SK-N-SH treated with all-trans-retinoic acid at 6 μM for 48 hours (cell line): ENCODE results near the gene CHRNA9.

Experiments
- ATAC-seq: fragments of 200-7000 bp; cut with Tn5 transposase; 3 replicates; pipeline ENCODE4 v1.9.1; 2020; ENCODE audit warnings: mild to moderate bottlenecking, moderate library complexity
- ARNTL ChIP-seq: fragments of 450-650 bp; formaldehyde crosslinking; IDR thresholded peaks from 2 replicates; pipeline ENCODE4 v1.5.0; 2020; ENCODE audit warnings: low read depth, mild to moderate bottlenecking, moderate library complexity, borderline replicate concordance
- BACH2 ChIP-seq: fragments of 250-450 bp; sonication (Bioruptor Pico); IDR thresholded peaks from 2 replicates; pipeline ENCODE4 v1.9.0; 2021; ENCODE audit warnings: mild to moderate bottlenecking, borderline replicate concordance
- CREB5 ChIP-seq: fragments of 250-450 bp; sonication (Bioruptor Pico); IDR thresholded peaks from 2 replicates; pipeline ENCODE4 v1.5.1; 2020; ENCODE audit warnings: low read depth, mild to moderate bottlenecking, moderate library complexity
- CSDC2 ChIP-seq: fragments of 250-450 bp; sonication (Bioruptor Pico); IDR thresholded peaks from 2 replicates; pipeline ENCODE4 v1.5.0; 2020; ENCODE audit warnings: mild to moderate bottlenecking, moderate library complexity
- CSRNP3 ChIP-seq: fragments of 250-450 bp; sonication (Bioruptor Pico); IDR thresholded peaks from 2 replicates; pipeline ENCODE4 v1.5.1; 2021; ENCODE audit warnings: mild to moderate bottlenecking, moderate library complexity
- ESRRG ChIP-seq: fragments of 250-450 bp; sonication (Bioruptor Pico); IDR thresholded peaks from 2 replicates; pipeline ENCODE4 v1.6.1; 2021; ENCODE audit warnings: mild to moderate bottlenecking
- ISL1 ChIP-seq: fragments of 250-450 bp; sonication (Bioruptor Pico); IDR thresholded peaks from 2 replicates; pipeline ENCODE4 v2.1.2; 2022; ENCODE audit warnings: mild to moderate bottlenecking, moderate library complexity
- OSR1 ChIP-seq: fragments of 250-450 bp; sonication (Bioruptor Pico); IDR thresholded peaks from 2 replicates; pipeline ENCODE4 v1.8.0; 2022; ENCODE audit warnings: moderate library complexity, mild to moderate bottlenecking, inconsistent platforms
- PATZ1 ChIP-seq: fragments of 250-450 bp; sonication (Bioruptor Pico); IDR thresholded peaks from 2 replicates; pipeline ENCODE4 v1.8.0; 2020; ENCODE audit warnings: mild to moderate bottlenecking, moderate library complexity, borderline replicate concordance
- POU6F1 ChIP-seq: fragments of 250-450 bp; sonication (Bioruptor Pico); IDR thresholded peaks from 2 replicates; pipeline ENCODE4 v1.8.0; 2021; ENCODE audit warnings: low read depth, mild to moderate bottlenecking, moderate library complexity, borderline replicate concordance
- PPARA ChIP-seq: fragments of 250-450 bp; sonication (Bioruptor Pico); IDR thresholded peaks from 2 replicates; pipeline ENCODE4 v1.5.0; 2020; ENCODE audit warnings: mild to moderate bottlenecking, borderline replicate concordance
- RARB ChIP-seq: fragments of 250-450 bp; sonication (Bioruptor Pico); IDR thresholded peaks from 2 replicates; pipeline ENCODE4 v1.8.0; 2021; ENCODE audit warnings: mild to moderate bottlenecking, moderate library complexity
- SNAI2 ChIP-seq: fragments of 250-450 bp; sonication (Bioruptor Pico); IDR thresholded peaks from 2 replicates; pipeline ENCODE4 v1.5.0; 2020; ENCODE audit warnings: mild to moderate bottlenecking, moderate library complexity
- TCF4 ChIP-seq: fragments of 250-450 bp; sonication (Bioruptor Pico); IDR thresholded peaks from 2 replicates; pipeline ENCODE4 v1.8.0; 2021; ENCODE audit warnings: mild to moderate bottlenecking, moderate library complexity, borderline replicate concordance
- TOX ChIP-seq: fragments of 250-450 bp; sonication (Bioruptor Pico); IDR thresholded peaks from 2 replicates; pipeline ENCODE4 v1.8.0; 2021; ENCODE audit warnings: mild to moderate bottlenecking, moderate library complexity, borderline replicate concordance
- TSHZ2 ChIP-seq: fragments of 250-450 bp; sonication (Bioruptor Pico); IDR thresholded peaks from 2 replicates; pipeline ENCODE4 v1.5.0; 2020; ENCODE audit warnings: mild to moderate bottlenecking, moderate library complexity
- ZC3H10 ChIP-seq: fragments of 250-450 bp; sonication (Bioruptor Pico); IDR thresholded peaks from 2 replicates; pipeline ENCODE4 v1.5.1; 2021; ENCODE audit warnings: mild to moderate bottlenecking, moderate library complexity
- ZFP30 ChIP-seq: fragments of 450-650 bp; formaldehyde crosslinking; IDR thresholded peaks from 2 replicates; pipeline ENCODE4 v1.5.0; 2022; ENCODE audit warnings: mild to moderate bottlenecking, moderate library complexity
- ZNF565 ChIP-seq: fragments of 450-650 bp; formaldehyde crosslinking; conservative IDR thresholded peaks from 2 replicates; pipeline ENCODE4 v1.5.0; 2020; ENCODE audit warnings: low read depth, mild to moderate bottlenecking, moderate library complexity

Gene CHRNA9

GRCh38 chr4:40347472-40347871 lies 12.3 kb downstream of the CHRNA9 start:
- TF ChIP-seq ZC3H10 (CRISPR knock-in tag) (no peak), ARNTL (no peak), TCF4 (CRISPR knock-in tag) (no peak), CSRNP3 (CRISPR knock-in tag) (no peak)
- ATAC-seq = no peak

- TF ChIP-seq RARB (CRISPR knock-in tag) (no peak), PATZ1 (CRISPR knock-in tag) (no peak), PPARA (no peak), OSR1 (CRISPR knock-in tag) (no peak), TSHZ2 (CRISPR knock-in tag) (no peak), TOX (CRISPR knock-in tag) (no peak), ISL1 (CRISPR knock-in tag) (no peak)
- TF ChIP-seq, all 23 proteins: peak for 0
- ATAC-seq = no peak
These were observed 12.9 kb downstream of the CHRNA9 start for GRCh38 chr4:40348000-40348399.

- TF ChIP-seq CSDC2 (CRISPR knock-in tag) (no peak), ARNTL (no peak), TOX (CRISPR knock-in tag) (no peak), ZNF565 (CRISPR knock-in tag) (no peak), CREB5 (CRISPR knock-in tag) (no peak), ZFP30 (no peak), ESRRG (CRISPR knock-in tag) (no peak), SNAI2 (CRISPR knock-in tag) (no peak), PPARA (no peak), BACH2 (CRISPR knock-in tag) (no peak), POU6F1 (CRISPR knock-in tag) (no peak), PATZ1 (CRISPR knock-in tag) (no peak)
- TF ChIP-seq, all 23 proteins: peak for 0
- ATAC-seq = no peak
These were observed 14.5 kb downstream of the CHRNA9 start for GRCh38 chr4:40349561-40350198.
